ENCODE measurements around the gene NPSR1. TPM values are rescaled to one million over a fixed set of nuclear protein-coding genes. Genes with fewer than 3 reads are reported as not detected.
"Not testable (repeated sequence)": the region's sequence is repeated elsewhere in the genome, so short reads cannot be mapped to it uniquely, and the experiment has no call there.

NPSR1 gene
- polyA plus RNA-seq, 3 donors: not detected

DNA sequence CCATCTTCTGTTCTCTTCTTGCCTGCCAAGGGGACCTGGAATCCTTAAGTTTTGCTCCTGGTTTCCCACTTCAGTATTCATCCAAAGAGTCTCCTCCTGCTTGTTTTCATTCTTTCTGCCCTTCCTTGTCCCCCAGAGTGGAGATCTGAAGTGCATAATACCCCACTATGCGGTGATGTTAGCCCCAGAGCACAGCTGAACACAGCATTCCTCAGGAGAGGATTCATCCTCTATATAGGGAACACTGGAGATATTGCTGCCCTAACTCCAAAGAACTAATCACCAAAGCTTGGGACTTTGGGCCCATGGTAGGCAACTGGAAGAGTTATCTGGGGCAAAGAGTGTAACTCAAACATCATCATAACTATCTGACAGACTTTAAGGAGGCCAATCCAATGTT is 201.3 kb downstream of the NPSR1 start:
- DNase-seq (ENCODE audit: low read depth in 3 of 3, low spot score in 2 of 3): not testable (repeated sequence)

DNA sequence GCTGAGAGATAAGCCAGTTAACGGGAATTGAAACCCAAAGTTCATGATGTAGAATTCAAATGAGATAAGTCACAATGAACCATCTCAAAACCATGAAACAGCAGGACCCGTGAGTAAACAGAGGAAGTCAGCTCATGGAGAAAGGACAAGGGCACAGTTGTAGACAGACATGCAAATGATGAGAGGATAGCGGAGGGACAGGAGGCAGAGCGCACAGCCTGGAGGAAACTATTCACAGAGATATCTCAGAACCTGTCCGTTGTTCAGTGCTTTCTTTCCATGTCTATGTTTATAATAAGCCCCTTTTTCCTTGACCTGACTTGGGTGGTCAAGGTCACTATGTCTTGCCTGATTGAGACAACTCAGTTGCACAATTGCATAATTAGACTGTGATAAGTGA is 208.2 kb downstream of the NPSR1 start:
- not testable (repeated sequence) for DNase-seq (ENCODE audit: low read depth in 3 of 3, low spot score in 2 of 3)

DNA sequence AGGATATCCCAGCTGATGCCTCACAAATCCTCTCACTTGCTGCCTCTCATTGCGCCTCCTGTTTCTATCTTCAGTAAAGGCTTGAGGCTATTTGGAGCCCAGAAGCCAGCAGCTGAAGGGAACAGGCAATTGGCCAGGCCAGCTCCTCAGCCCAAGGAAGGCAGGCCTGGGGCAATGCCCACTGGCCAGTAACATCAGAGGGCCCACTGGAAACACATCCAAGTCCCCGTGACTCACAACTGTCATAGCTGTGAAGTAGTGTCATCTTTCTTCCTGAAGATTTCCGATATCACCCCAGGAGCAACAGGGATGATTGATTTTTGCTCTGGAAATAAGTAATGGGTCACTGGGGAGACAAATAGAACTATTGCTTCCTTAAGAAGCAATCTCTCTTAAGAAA is 209.3 kb downstream of the NPSR1 start:
- DNase-seq (ENCODE audit: low read depth in 3 of 3, low spot score in 2 of 3): not testable (repeated sequence)

DNA sequence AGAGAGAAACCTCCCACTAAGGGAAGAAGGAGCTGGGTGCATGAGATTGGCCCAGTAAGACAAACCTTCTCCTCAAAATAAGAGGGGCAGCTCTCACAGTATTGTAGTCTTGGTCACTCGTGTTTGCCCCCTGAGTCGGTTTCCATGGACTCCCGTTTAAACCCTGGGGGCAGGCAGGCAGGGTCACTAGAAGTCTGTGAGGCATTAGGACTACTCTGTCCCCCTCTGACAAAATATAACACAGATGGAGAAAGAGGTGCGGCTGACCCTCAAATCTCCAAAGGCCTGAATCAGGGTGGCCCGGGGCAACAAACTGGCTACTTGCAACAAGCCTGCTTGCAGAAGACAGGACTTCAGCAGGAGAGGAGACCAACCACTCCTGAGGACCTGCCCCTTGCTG is 210.6 kb downstream of the NPSR1 start:
- not testable (repeated sequence) for DNase-seq (ENCODE audit: low read depth in 3 of 3, low spot score in 2 of 3)

DNA sequence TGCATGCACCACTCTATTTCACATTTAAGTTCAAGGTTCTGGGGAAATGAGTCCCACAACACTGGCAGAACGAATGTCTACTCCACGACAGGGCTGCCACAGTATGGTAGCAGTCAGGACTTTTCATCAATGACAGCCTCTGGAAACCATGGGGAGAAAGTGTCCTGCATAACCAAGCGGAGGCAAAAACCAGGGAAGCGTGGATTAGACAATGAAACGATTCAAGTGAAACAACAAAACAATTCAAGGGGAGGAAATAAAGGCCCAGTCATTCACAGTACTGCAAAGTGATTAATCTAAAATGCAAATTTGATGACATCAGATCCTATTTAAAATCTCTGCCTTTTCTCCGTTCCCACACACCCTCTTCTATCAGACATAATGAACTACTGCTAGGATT is 211.0 kb downstream of the NPSR1 start:
- DNase-seq (ENCODE audit: low read depth in 3 of 3, low spot score in 2 of 3): no peak

DNA sequence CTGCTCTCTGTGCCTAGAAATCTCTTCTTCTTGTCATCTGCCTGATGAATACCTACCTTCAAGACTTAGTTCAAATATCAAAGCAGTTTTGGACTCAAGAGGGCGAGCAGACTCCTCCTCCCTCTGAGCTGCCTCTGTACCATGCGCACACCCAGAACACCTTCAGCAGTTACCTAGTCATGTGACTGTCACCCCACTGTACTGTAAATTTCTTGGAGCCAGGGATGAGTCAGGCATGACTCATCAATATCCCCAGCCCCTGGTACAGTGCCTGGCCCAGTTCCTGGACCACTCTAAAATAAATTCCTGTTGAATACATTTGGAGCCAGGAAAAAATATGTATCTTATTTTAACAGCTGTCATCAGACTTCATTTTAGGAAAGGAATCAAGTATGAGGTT is 212.0 kb downstream of the NPSR1 start:
- not testable (repeated sequence) for DNase-seq (ENCODE audit: low read depth in 3 of 3, low spot score in 2 of 3)

DNA sequence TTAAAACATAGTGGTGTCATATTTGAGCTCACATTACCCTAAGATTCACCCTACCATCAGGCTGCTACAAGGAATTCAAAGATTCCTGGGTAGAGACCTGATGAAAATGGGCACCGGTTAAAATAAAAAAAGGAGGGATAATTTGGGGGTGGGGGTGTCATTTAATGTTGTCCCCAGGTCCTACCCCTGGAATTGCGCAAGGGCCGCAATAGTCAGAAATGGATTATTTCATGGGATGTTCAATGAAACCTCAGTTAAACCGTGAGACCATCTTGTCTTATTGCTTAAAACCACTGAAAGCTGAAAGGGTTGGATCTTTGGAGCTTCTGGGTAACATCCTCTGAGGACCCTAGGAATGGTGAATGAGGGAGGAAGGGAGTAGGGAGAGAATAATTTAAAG is 216.3 kb downstream of the NPSR1 start:
- not testable (repeated sequence) for DNase-seq (ENCODE audit: low read depth in 3 of 3, low spot score in 2 of 3)

DNA sequence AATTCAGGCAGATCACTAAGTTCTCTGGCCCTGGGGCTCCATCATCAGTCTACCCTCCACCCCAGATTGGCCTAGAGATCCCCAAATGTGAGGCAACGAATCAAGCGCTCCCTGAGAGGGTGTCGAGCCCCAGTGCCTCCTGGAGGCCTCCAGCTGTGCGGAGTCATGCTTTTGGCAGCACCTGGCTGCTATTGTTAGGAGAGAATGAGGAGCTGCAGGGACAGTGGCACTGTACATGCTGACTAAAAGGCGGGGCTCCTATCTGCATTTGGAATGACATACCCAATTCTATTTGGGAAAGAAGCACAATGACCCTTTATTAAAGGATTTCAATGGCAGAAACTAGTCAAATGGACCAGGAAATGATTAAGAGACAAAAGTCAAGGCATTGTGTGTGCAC is 217.5 kb downstream of the NPSR1 start:
- DNase-seq (ENCODE audit: low read depth in 3 of 3, low spot score in 2 of 3): no peak

DNA sequence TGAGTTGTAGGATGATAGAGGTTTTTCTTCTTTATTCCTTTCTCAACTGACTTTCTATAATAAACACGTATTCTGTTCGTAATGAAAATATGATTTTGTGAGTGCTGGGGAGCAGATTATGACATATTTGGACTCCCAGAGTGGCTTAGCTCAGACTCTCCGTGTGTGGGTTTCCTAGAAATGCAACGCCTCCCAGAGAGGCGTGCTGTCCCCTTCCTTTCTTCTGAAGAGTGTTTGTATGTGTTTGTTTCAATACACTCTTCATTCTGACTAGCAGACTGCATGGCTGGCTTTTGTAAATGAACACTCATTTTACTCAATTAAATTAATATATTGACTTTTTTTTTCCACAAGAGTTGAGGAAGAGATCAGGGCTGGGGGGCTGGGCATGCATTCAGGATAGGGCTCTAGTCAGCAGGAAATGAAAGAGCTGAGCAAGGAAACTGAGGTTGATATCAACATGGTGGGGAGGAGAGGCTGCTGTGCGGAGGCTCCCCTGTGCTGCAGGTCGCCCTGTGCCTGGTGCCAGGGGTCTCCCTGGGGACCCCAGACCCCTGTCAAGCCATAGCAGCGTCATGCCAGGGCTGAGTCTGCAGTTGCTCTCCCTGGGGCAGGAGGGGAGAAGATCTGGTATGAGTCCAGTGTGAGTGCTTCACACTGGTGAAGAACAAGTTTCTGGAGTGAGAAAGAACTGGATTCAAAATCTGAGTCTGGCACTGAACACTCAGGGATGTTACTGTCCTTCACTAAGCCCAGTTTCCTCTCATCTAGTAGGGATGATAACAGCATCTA is 221.1 kb downstream of the NPSR1 start:
- DNase-seq (ENCODE audit: low read depth in 3 of 3, low spot score in 2 of 3): not testable (repeated sequence)

DNA sequence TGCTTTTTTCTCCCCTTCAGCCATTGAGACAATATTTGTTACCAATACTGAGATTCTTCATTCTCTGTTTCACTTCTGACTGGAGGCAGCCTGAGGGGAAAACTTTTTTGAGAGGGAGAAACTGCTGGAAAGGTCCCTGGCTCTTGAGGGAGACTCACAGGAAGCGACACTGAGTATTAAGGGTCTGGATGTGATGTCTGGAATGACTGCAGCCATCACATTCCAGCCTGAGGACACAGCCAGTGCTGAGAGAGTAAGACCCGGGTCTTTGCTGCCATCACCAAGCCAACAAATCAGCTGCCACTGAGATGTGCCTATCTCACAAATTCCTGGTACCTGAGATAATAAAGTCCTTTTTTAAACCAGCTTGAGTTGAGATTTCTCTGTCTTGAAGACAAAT is 221.9 kb downstream of the NPSR1 start:
- DNase-seq (ENCODE audit: low read depth in 3 of 3, low spot score in 2 of 3): no peak

DNA sequence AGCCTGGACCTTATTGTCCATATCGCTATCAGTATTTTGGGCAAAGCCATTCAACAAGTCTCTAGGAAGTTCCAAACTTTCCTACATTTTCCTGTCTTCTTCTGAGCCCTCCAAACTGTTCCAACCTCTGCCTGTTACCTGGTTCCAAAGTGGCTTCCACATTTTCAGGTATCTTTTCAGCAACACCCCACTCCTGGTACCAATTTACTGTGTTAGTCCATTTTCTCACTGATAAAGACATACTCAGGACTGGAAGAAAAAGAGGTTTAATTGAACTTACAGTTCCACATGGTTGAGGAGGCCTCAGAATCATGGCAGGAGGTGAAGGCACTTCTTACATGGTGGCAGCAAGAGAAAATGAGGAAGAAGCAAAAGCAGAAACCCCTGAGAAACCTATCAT is 225.8 kb downstream of the NPSR1 start:
- DNase-seq (ENCODE audit: low read depth in 3 of 3, low spot score in 2 of 3): not testable (repeated sequence)

DNA sequence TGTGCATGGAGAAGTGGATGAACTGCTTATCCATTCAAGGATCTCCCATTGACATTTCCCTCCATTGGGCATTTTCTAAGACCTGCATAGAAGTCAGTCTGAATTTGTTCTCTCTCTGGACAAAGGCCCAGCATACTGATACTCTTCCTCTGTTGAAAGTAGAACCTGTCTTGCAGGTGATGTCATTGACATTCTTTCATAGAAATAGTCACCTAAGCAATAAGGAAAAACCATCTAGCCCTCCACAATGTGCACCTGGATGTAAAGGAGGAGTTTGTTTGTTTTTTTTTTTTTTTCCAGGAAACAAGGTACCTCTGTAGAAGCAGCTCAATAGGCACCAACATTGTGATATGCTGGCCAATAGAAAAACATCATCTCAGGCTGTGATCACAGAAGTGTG is 228.8 kb downstream of the NPSR1 start:
- no peak for DNase-seq (ENCODE audit: low read depth in 3 of 3, low spot score in 2 of 3)

DNA sequence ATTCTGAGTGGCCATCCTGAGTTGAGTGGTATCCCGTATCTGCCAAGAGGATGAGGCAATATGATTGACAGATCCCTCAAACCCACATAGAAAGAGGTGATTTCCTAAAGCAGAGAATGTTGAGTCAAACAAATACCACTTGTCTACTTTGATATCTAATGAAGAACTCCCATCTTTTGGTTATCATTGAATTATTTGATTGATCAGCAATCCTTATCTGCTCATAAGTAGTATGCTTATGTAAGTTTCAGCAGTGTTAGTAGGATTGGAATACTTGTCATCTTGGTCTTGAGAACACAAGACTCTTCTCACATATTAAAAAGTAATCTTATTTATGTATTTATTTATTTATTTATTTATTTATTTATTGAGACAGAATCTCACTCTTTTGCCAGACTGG is 231.9 kb downstream of the NPSR1 start:
- DNase-seq (ENCODE audit: low read depth in 3 of 3, low spot score in 2 of 3): no peak

DNA sequence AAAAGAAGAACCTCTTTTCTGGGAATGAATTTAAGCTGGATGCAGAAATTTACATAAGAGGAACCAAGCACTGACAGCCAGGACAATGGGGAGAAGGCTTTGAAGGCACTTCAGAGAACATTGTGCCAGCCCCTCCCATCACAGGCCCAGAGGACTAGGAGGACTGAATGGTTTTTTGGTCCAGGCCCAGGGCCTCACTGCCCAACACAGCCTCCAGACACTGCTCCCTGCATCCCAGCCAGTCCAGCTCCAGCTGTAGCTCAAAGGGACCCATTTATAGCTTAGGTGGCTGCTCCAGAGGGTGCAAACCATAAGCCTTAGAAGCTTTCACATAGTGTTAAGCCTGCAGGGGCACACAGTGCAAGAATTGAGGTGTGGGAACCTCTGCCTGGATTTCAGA is 237.2 kb downstream of the NPSR1 start:
- DNase-seq (ENCODE audit: low read depth in 3 of 3, low spot score in 2 of 3): no peak
